GM12878 (cell line): ENCODE measurements around the gene HELZ. TPM values are rescaled to one million over a fixed set of nuclear protein-coding genes. Genes with fewer than 3 reads are reported as not detected.

ENCODE experiments used
- ATAC-seq: fragments of 200-7000 bp; cut with Tn5 transposase; 3 replicates; pipeline ENCODE4 v1.9.1; 2020; ENCODE audit warnings: mild to moderate bottlenecking, moderate library complexity
- BruUV-seq: library from RNA; stranded (reverse); fragments of 400-500 nt; replicated peaks from 2 replicates; lab custom pipeline; 2021; lab: Mats Ljungman, UMichigan
- CTCF ChIA-PET: fragments of 300-600 bp; sonication (Branson Sonifier 250); formaldehyde crosslinking; extraction: SDS; loops from one replicate; lab custom pipeline; 2021; ENCODE audit warnings: inconsistent platforms; lab: Yijun Ruan, JAX
- POLR2A ChIA-PET: fragments of 350-600 bp; formaldehyde crosslinking; extraction: SDS; loops from one replicate; lab custom pipeline; 2021; ENCODE audit warnings: inconsistent platforms; lab: Charles Lee
- RAD21 ChIA-PET: fragments of 300-600 bp; sonication (Branson Sonifier 250); formaldehyde crosslinking; loops from one replicate; lab custom pipeline; 2023; ENCODE audit warnings: antibody characterized with exemption; ENCODE audit not compliant: unreplicated experiment; lab: Charles Lee
- SMC1A ChIA-PET: fragments of 300-600 bp; sonication (Branson Sonifier 250); formaldehyde crosslinking; loops from one replicate; lab custom pipeline; 2023; ENCODE audit not compliant: unreplicated experiment, uncharacterized antibody; lab: Charles Lee
- DNase-seq: peaks from one replicate; pipeline ENCODE4 v3.0.0-alpha.2; 2011; ENCODE audit warnings: low read depth, low spot score
- FAIRE-seq: peaks from 3 replicates; lab custom pipeline; 2011; peaks lifted over from hg19 to GRCh38; lab: Jason Lieb, UNC
- H2AFZ ChIP-seq: 2 replicates; pipeline ENCODE4 v1.6.0; 2011; ENCODE audit warnings: low read depth, low read length, control low read depth; ENCODE audit not compliant: control insufficient read depth
- H3K27ac ChIP-seq: 2 replicates; pipeline ENCODE4 v1.5.1; 2011; ENCODE audit warnings: control low read depth; ENCODE audit not compliant: control insufficient read depth, insufficient read depth
- H3K27me3 ChIP-seq, 2 experiments: replicated peaks in 1 of 2; 2 replicates each; pipeline versions ENCODE4 v1.6.0 to v1.6.1; 2011; ENCODE audit warnings: low read length in 1 of 2; ENCODE audit not compliant: control insufficient read depth in 2 of 2, insufficient read depth in 2 of 2
- H3K36me3 ChIP-seq, 2 experiments: 2 replicates each; pipeline ENCODE4 v1.5.1; 2011; ENCODE audit warnings: low read length in 1 of 2; ENCODE audit not compliant: control insufficient read depth in 2 of 2, insufficient read depth in 2 of 2
- H3K4me1 ChIP-seq: 2 replicates; pipeline ENCODE4 v1.6.1; 2011; ENCODE audit warnings: mild to moderate bottlenecking, low read length, moderate library complexity, mixed read lengths; ENCODE audit not compliant: control insufficient read depth, insufficient read depth
- H3K4me2 ChIP-seq: 2 replicates; pipeline ENCODE4 v1.6.0; 2011; ENCODE audit warnings: control low read depth; ENCODE audit not compliant: control insufficient read depth, insufficient read depth
- H3K4me3 ChIP-seq: fragments of 200-600 bp; sonication (generic); 2 replicates; pipeline ENCODE4 v1.5.1; 2016
- H3K79me2 ChIP-seq: 2 replicates; pipeline ENCODE4 v1.6.0; 2011; ENCODE audit warnings: low read length; ENCODE audit not compliant: control insufficient read depth, insufficient read depth
- H3K9ac ChIP-seq: 2 replicates; pipeline ENCODE4 v1.8.0; 2011; ENCODE audit warnings: low read length, control low read depth, mixed read lengths; ENCODE audit not compliant: control insufficient read depth, insufficient read depth
- H3K9me3 ChIP-seq: replicated peaks from 3 replicates; pipeline ENCODE4 v1.5.1; 2011; ENCODE audit warnings: mild to moderate bottlenecking, low read length; ENCODE audit not compliant: control insufficient read depth, insufficient read depth
- H4K20me1 ChIP-seq: 2 replicates; pipeline ENCODE4 v1.6.0; 2011; ENCODE audit not compliant: control insufficient read depth, insufficient read depth
- ASH2L ChIP-seq: fragments of 300-600, 200-600 bp; sonication (generic); IDR thresholded peaks from 2 replicates; pipeline ENCODE4 v1.6.1; 2017; ENCODE audit warnings: low read depth, mild to moderate bottlenecking, borderline replicate concordance
- BACH1 ChIP-seq: fragments of 450-650 bp; IDR thresholded peaks from 2 replicates; pipeline ENCODE4 v1.6.1; 2017; ENCODE audit warnings: mild to moderate bottlenecking, borderline replicate concordance
- BHLHE40 ChIP-seq, 2 experiments: fragments of 450-650 bp in 1 of 2; IDR thresholded peaks; 2 replicates each; pipeline ENCODE4 v1.6.1; 2011 to 2017; ENCODE audit warnings: low read depth in 2 of 2, borderline replicate concordance in 1 of 2, improper control_type of control experiment in 1 of 2, low read length in 1 of 2, mild to moderate bottlenecking in 1 of 2
- EGR1 ChIP-seq, 2 experiments: IDR thresholded peaks; 1 replicate in 1 of 2; 2 replicates in 1 of 2; pipeline ENCODE4 v1.6.1; 2011 to 2012; ENCODE audit warnings: low read depth in 2 of 2, low read length in 2 of 2, borderline replicate concordance in 1 of 2, mild to moderate bottlenecking in 1 of 2, moderate library complexity in 1 of 2
- GATAD2B ChIP-seq: fragments of 450-650 bp; conservative IDR thresholded peaks from 2 replicates; pipeline ENCODE4 v1.6.1; 2017; ENCODE audit warnings: low read depth, mild to moderate bottlenecking, moderate library complexity
- IKZF1 ChIP-seq: fragments of 450-650 bp; conservative IDR thresholded peaks from 2 replicates; pipeline ENCODE4 v1.6.1; 2017; ENCODE audit warnings: antibody characterized with exemption, mild to moderate bottlenecking
- KLF5 ChIP-seq: fragments of 450-650 bp; IDR thresholded peaks from 2 replicates; pipeline ENCODE4 v1.6.1; 2014; ENCODE audit warnings: mild to moderate bottlenecking; ENCODE audit not compliant: partially characterized antibody
- LARP7 ChIP-seq: fragments of 450-650 bp; IDR thresholded peaks from 2 replicates; pipeline ENCODE4 v1.6.1; 2017; ENCODE audit warnings: mild to moderate bottlenecking
- NFXL1 ChIP-seq: fragments of 450-650 bp; IDR thresholded peaks from 2 replicates; pipeline ENCODE4 v1.6.1; 2017; ENCODE audit warnings: antibody characterized with exemption, mild to moderate bottlenecking, borderline replicate concordance
- RFX5 ChIP-seq: IDR thresholded peaks from 2 replicates; pipeline ENCODE4 v1.6.1; 2011; ENCODE audit warnings: low read depth, low read length, improper control_type of control experiment
- SMARCA5 ChIP-seq: fragments of 450-650 bp; IDR thresholded peaks from 2 replicates; pipeline ENCODE4 v1.6.1; 2017; ENCODE audit warnings: mild to moderate bottlenecking
- TAF1 ChIP-seq: IDR thresholded peaks from 2 replicates; pipeline ENCODE4 v1.6.1; 2011; ENCODE audit warnings: mild to moderate bottlenecking, low read depth, low read length, borderline replicate concordance
- ZNF207 ChIP-seq: fragments of 450-650 bp; IDR thresholded peaks from 2 replicates; pipeline ENCODE4 v1.6.1; 2014; ENCODE audit warnings: antibody characterized with exemption, mild to moderate bottlenecking, borderline replicate concordance
- WGBS: methylation state at CpG from one replicate; pipeline ENCODE4 v1.1.6; 2016; ENCODE audit warnings: low lambda C conversion rate; ENCODE audit not compliant: insufficient replicate concordance, insufficient coverage; ENCODE audit errors: missing lambda C conversion rate; 5-methylcytosine and 5-hydroxymethylcytosine counted together
- in situ Hi-C: fragments of 300-500 bp; cut with MboI; formaldehyde crosslinking; loops from 9 replicates; pipeline ENCODE4 v1.14.3; 2018; ENCODE audit warnings: mixed read lengths
- intact Hi-C: fragments of 100-400 bp; cut with micrococcal nuclease; formaldehyde crosslinking; loops from one replicate; pipeline ENCODE4 v1.14.2; 2022; ENCODE audit not compliant: unreplicated experiment
- polyA plus RNA-seq, 11 experiments: library from polyadenylated mRNA; depleted of rRNA in 4 of 11; unstranded in 6 of 11; stranded (reverse) in 5 of 11; fragments of >200 nt; fragmentation: Nextera tagmentation in 4 of 11; fragmentation: Illumina TruSeq in 1 of 11; extraction: Ambion mirVana in 4 of 11; extraction: Trizol in 1 of 11; gene quantifications; 1 replicate in 1 of 11; 2 replicates in 10 of 11; pipeline versions ENCODE4 v1.2.1 to v1.2.3, GENCODE V29; 2011 to 2016; ENCODE audit warnings: inconsistent platforms in 2 of 11, missing spikeins in 2 of 11, low read depth in 1 of 11
- total RNA-seq, 4 experiments: library from RNA; depleted of rRNA in 3 of 4; stranded (reverse); fragments of >200 nt in 3 of 4; fragmentation: Illumina TruSeq in 1 of 4; extraction: Trizol in 1 of 4; gene quantifications; 2 replicates each; pipeline versions ENCODE4 v1.2.1 to v1.2.3, GENCODE V29; 2013 to 2021
- TF ChIP-seq, protein P1 (sequence below): fragments of 450-650 bp; conservative IDR thresholded peaks from 2 replicates; pipeline ENCODE4 v1.6.1; 2017; ENCODE audit warnings: mild to moderate bottlenecking, moderate library complexity
- TF ChIP-seq, protein P2 (sequence below): fragments of 450-650 bp; IDR thresholded peaks from 2 replicates; pipeline ENCODE4 v1.6.1; 2017; ENCODE audit warnings: mild to moderate bottlenecking, moderate library complexity

The HELZ gene
- total and polyA plus RNA-seq, 10 of the 15 experiments (the other 5 are each of a cell fraction or from before 2014, with no cell fraction given): 1.5 to 36.8 (median 19.1) TPM

DNA sequence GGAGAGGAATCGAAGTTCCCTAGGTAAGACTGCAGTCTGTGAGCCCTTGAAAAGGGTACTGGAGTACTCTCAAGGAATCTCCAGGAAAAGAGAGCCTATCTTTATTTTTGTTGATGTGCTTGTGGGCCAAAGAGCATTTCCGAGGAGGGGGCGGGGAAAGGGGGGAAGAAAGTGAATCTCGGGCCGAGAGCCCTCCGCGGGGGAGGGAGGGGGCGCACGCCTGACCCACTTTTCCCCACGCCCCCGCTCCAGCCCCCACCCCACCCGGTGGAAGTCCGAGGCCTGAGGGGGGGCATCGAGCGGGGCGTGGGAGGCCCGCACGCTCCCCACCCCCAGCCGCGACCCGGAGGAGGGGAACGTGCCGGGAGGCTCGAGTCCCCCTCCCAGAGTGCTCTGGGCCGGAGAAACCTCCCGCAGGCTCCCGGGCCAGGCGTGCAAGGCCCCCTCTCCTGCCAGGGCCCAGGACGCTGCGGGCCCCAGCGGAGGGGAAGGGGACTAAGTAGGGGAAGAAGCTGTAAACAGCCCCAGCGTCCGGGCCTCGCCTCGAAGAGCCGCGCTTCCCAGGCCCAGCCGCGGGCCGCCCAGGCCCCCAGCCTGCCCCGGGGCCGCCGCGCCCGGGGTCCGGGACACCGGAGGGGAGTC, 444 bp downstream of the HELZ start:
- peak; percentile 83; the same call in 1 of the 2 replicates for TF ChIP-seq NFXL1
- TF ChIP-seq TAF1: no peak
- peak in 1 of 2 experiments; percentile 82; a peak in 1 of 3 replicates for TF ChIP-seq EGR1 (IDR thresholded peaks at IDR 0.05; ENCODE audit: borderline replicate concordance in 1 of 2, low read depth in 2 of 2, low read length in 2 of 2)
- 0 out of 2 replicates have a peak, but pooled peaks have one; percentile 60 for TF ChIP-seq ZNF207
- no peak for TF ChIP-seq ASH2L
- peak; percentile 43; the same call in 1 of the 2 replicates for TF ChIP-seq IKZF1
- peak; percentile 73 for TF ChIP-seq KLF5
- TF ChIP-seq BHLHE40 (IDR thresholded peaks at IDR 0.05; ENCODE audit: borderline replicate concordance in 1 of 2, low read depth in 2 of 2, low read length in 1 of 2): peak; percentile 51 to 89; a peak in 2 of 4 replicates
- TF ChIP-seq, protein P1, sequence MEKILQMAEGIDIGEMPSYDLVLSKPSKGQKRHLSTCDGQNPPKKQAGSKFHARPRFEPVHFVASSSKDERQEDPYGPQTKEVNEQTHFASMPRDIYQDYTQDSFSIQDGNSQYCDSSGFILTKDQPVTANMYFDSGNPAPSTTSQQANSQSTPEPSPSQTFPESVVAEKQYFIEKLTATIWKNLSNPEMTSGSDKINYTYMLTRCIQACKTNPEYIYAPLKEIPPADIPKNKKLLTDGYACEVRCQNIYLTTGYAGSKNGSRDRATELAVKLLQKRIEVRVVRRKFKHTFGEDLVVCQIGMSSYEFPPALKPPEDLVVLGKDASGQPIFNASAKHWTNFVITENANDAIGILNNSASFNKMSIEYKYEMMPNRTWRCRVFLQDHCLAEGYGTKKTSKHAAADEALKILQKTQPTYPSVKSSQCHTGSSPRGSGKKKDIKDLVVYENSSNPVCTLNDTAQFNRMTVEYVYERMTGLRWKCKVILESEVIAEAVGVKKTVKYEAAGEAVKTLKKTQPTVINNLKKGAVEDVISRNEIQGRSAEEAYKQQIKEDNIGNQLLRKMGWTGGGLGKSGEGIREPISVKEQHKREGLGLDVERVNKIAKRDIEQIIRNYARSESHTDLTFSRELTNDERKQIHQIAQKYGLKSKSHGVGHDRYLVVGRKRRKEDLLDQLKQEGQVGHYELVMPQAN: peak; percentile 47; the same call in 1 of the 2 replicates
- TF ChIP-seq, protein P2, sequence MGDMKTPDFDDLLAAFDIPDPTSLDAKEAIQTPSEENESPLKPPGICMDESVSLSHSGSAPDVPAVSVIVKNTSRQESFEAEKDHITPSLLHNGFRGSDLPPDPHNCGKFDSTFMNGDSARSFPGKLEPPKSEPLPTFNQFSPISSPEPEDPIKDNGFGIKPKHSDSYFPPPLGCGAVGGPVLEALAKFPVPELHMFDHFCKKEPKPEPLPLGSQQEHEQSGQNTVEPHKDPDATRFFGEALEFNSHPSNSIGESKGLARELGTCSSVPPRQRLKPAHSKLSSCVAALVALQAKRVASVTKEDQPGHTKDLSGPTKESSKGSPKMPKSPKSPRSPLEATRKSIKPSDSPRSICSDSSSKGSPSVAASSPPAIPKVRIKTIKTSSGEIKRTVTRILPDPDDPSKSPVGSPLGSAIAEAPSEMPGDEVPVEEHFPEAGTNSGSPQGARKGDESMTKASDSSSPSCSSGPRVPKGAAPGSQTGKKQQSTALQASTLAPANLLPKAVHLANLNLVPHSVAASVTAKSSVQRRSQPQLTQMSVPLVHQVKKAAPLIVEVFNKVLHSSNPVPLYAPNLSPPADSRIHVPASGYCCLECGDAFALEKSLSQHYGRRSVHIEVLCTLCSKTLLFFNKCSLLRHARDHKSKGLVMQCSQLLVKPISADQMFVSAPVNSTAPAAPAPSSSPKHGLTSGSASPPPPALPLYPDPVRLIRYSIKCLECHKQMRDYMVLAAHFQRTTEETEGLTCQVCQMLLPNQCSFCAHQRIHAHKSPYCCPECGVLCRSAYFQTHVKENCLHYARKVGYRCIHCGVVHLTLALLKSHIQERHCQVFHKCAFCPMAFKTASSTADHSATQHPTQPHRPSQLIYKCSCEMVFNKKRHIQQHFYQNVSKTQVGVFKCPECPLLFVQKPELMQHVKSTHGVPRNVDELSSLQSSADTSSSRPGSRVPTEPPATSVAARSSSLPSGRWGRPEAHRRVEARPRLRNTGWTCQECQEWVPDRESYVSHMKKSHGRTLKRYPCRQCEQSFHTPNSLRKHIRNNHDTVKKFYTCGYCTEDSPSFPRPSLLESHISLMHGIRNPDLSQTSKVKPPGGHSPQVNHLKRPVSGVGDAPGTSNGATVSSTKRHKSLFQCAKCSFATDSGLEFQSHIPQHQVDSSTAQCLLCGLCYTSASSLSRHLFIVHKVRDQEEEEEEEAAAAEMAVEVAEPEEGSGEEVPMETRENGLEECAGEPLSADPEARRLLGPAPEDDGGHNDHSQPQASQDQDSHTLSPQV: 0 out of 2 replicates have a peak, but pooled peaks have one; percentile 19
- TF ChIP-seq LARP7: peak; percentile 63
- no peak for TF ChIP-seq RFX5
- peak; percentile 38; the same call in 1 of the 2 replicates for TF ChIP-seq GATAD2B
- TF ChIP-seq BACH1: no peak
- TF ChIP-seq SMARCA5: peak; percentile 26; the same call in 1 of the 2 replicates
- POLR2A ChIA-PET: interaction anchor here (0.6 kb wide), 1 partner anchor 1983 kb away, joined by 3 read pairs; no protein-coding TSS in a partner anchor
- in situ Hi-C loops (no loop called here), intact Hi-C loops (no loop called here)
- Histone ChIP-seq H3K36me3 (peaks cover 0 to 3% of the 10 kb centered on the region in 2 experiments; a peak in 1 of 4 replicates), H3K27me3 (no peaks in the 10 kb centered on the region), H3K27ac (peak overlapping the region; percentile 76), H4K20me1 (no peaks in the 10 kb centered on the region), H3K4me2 (peak overlapping the region; percentile 79), H3K4me1 (peaks cover 13% of the 10 kb centered on the region), H3K9me3 (no peaks in the 10 kb centered on the region), H3K9ac (peak overlapping the region; percentile 80), H3K4me3 (peak overlapping the region; percentile 88), H3K79me2 (peaks cover 21% of the 10 kb centered on the region), H2AFZ (peak overlapping the region; percentile 62)
- WGBS: 1% methylated on average over 5 of the region's 47 CpGs
- RAD21 ChIA-PET: interaction anchor here (1.3 kb wide), 1 partner anchor 47 kb away, joined by 3 read pairs; no protein-coding TSS in a partner anchor
- BruUV-seq: no TSS peak
- FAIRE-seq (no peak), ATAC-seq (peak; percentile 36), DNase-seq (no peak)
- SMC1A ChIA-PET: no interaction called here
- CTCF ChIA-PET: no interaction called here
